Glomerular visceral epithelial cell (primary cell): ENCODE results near the gene MRPL11.
A peak's percentile ranks its signal among the peaks of the same experiment; 100 is the strongest.
"Not testable (repeated sequence)": the region's sequence is repeated elsewhere in the genome, so short reads cannot be mapped to it uniquely, and the experiment has no call there.

Experiments used
- DNase-seq: peaks from one replicate; pipeline ENCODE4 v3.0.0-alpha.2; 2016; ENCODE audit errors: extremely low spot score

MRPL11 gene

DNA sequence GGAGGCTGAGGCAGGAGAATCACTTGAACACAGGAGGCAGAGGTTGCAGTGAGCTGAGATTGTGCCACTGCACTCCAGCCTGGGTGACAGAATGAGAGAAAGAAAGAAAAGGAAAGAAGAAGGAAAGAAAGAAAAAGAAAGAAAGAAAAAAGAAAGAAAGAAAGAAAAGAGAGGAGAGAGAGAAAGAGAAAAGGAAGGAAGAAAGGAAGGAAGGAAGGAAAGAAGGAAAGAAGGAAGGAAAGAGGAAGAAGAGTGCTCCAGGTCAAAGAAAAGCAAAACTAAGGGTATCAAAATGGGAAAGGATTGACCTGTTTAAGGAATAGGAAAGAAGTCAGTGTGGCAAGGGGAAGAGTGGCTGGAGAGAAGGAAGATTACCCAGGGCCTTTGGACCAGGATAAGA lies 7.4 kb downstream of the MRPL11 start:
- DNase-seq: not testable (repeated sequence)

DNA sequence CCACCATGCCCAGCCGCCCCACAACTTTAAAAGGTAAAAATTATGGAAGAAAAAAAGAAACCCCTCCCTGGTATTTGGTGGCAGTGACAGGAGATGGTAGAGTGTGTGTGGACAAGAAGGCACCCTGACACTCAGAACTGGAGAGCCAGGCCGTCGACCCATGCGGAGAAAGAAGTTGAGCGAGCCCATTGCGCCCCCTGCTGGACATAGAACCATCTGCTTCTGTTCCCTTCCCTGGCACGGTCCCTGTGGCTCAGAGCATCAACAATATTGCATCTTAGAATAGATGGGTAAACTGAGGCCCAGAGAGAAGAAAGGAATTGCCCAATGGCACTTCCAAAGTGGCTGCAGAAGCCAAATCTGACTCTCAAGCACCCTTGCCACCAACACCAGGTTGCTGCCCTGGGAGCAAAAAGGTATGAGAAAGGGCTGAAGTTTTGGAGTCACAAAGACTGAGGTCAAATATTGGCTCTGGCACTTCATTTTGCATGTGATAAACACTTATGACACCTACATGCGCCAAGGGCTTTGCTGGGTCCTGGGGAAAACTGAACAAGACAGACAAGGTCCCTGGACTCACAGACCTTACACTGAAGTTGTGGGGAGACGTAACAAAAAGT lies 8.6 kb downstream of the MRPL11 start:
- DNase-seq: peak; percentile 64

GRCh38 chr11:66428933-66429332 lies 9.7 kb downstream of the MRPL11 start:
- DNase-seq: no peak

GRCh38 chr11:66426314-66426713 lies 12.3 kb downstream of the MRPL11 start:
- DNase-seq: no peak

DNA sequence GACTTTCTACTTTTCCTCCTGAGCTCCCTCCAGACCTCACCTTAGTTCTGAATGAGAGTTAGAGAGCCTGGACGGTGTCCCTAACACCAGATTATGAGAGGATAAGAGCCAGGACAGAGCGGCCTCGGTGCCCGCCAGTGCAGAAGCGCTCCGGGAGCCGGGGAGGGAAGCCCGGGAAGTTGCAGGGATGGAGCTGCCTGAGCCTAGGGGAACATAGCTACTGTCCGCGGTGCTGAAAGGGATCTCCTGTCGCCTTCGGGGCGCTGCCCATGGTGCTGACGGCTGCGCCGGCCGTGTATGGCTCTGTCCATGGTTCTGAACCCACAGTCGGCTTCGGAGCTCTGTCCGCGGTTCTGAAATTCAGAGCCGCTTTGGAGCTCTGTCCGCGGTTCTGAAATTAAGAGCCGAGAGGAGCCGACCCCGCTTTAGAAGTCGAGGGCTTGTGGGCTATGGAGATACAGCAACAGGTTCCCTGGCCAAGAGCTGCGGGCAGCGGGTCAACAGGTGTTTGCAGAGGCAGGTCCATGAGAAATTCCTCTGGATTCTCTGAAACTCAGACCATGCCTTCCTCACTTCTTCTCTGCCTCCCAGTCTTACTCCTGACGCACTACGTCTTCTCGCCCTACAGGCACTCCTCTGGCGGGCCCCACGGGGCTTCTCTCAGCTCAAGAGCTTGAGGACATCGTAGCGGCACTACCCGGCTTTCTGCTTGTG lies 17.0 kb downstream of the MRPL11 start:
- DNase-seq: peak; percentile 81

DNA sequence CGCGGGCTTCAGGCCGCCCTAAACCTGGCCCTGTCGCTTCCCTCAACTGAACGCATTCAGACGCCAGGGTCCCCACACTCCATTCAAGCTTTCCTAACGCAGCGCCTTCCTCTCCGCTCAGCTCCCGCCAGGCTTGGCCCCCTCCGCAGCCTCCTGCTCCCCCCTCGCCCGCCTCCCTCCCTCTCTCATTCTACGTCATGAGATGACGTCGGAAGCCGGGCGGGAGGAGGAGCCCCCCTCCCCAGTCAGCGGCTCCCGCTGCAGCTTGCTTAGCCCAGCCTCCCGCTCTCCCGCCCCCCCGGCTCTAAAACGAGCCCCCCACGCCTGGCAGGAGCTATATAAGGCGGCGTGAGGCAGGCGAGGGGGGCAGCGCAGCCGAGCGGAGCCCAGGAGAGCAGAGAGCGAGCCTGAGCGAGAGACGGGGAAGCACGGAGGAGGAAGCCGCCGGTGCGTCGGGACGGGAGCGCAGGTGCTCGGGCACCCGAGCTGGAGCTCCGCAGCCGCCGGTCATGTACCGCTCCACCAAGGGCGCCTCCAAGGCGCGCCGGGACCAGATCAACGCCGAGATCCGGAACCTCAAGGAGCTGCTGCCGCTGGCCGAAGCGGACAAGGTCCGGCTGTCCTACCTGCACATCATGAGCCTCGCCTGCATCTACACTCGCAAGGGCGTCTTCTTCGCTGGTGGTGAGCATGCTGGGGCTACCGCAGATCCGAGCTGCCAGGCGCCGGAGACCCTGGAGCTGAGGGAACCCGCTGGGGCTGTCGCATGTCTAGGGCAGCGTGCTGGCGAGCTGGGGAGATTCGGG lies 17.8 kb downstream of the MRPL11 start, which contains the start of gene NPAS4:
Gene NPAS4 (plus strand): TSS at position 365 of the 806 bp plus-strand sequence. CDS start 145 bp downstream, at position 510.
- DNase-seq: no peak

GRCh38 chr11:66419825-66420224 lies 18.8 kb downstream of the MRPL11 start:
- DNase-seq: no peak

DNA sequence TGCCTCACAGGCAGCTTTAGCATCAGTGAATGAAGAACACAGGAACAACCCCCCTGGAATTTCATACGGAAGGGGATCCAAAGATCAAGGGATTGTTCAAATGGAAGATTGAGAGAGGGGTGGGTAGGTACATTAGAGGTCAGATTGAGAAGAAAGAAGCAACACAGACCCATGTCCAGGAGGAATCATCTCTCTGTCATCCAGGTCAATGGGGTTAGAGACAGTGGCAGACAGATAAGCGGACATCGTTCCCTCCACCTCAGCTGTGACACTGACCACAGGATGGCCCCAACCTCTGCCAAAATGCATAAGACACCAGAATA lies 19.7 kb downstream of the MRPL11 start:
- DNase-seq: no peak

DNA sequence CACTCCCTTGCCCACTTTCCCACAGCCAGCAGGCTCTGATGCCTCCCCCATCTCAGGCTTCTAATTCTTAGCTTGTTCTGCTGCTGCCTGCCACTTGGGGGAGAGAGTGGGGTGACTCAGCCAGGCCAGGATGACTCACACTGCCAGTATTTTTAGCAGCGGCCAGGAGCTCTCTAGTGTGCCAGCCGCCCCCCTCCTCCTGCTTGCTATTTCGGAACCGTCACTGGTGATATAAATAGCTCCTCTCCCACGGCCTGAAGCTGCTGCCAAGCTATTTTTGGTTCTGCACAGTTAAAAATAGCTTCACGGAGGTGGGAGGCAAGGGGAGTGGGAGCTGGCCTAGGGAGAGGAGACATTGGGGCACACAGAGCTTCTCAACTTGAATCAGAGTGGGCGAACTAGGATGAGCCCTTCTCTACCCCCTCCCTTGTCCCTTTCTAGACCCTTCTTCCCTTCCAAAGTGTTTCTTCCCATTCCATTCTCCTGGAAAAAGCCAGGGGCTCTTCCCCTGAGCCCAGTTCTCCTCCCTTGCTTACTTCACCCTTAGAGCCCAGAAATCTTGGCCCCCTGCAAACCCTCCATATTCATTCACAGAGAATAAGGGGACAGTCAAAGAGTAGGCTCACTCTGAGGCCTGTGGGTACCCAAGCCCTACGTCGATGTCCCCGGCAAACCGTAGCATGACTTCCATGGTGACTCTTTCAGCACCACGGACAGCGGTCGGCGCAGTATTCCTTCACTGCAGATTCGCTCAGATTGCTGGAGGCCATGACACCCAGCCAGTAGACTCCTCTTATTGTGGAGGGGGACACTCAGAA lies 20.3 kb downstream of the MRPL11 start:
- peak; percentile 86 for DNase-seq

GRCh38 chr11:66417000-66417399 lies 21.6 kb downstream of the MRPL11 start:
- DNase-seq: no peak

GRCh38 chr11:66415423-66415822 lies 23.2 kb downstream of the MRPL11 start:
- DNase-seq: no peak

GRCh38 chr11:66414120-66414934 lies 24.3 kb downstream of the MRPL11 start:
- no peak for DNase-seq

DNA sequence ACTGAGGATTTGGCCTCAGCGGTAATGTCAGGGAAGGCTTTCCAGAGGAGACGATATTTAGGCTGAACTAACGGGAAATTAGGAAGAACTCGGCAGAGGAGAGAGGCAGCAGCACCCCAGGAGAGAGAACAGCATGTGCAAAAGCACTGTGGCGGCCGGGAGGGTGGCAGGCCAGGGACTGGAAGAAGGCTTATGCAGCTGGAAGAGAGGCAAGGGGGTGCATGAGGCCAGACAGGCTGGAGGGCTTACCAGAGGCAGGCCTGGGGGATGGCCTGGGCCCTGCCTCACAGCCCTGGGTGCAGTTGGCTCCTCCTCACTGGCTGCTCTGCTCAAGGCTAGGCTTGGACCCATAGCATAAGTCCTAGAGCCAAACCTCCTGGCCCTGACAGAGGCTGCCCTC lies 25.5 kb downstream of the MRPL11 start:
- no peak for DNase-seq

DNA sequence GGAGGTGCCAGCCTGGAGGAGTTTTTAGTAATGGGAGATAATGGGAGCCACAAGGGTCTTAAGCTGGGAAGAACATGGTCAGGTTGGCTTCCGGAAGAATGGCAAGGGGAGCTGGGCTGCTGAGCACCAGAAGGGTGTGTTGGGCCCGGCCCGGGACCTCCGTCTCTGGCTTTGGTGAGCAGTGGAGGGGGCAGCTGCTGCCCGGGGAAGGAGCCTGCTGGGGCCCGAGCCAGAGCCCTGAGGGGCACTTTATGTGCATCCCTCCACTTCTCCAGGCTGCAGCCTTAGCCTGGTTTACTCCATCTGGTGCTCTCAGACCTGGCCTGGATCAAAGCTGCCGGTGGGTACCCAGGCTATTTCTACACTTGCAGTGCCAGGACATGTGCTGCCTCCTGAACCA lies 26.5 kb downstream of the MRPL11 start:
- DNase-seq: no peak

- DNase-seq: no peak
Observed at GRCh38 chr11:66411323-66411722, 27.3 kb downstream of the MRPL11 start.

DNA sequence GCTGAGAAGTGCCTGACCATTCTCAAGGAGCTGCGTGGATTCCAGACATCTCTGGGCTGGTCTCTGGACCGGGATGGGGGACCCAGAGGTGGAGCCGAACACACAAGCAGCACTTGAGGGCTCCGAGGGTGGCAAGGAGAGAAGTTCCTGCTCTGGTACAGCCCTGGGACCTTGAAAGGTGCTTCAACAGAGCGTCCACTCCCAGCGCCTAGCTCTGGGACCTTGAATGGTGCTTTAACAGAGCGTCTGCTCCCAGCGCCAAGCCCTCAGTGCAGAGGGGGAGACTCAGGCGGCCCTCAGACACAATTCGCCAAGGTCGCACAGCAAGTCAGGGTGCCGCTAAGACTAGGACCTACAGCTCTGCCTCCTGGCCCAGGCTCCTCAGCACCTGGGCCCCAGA lies 28.5 kb downstream of the MRPL11 start:
- no peak for DNase-seq

GRCh38 chr11:66409226-66409625 lies 29.4 kb downstream of the MRPL11 start:
- no peak for DNase-seq

- peak; percentile 84 for DNase-seq
Observed at GRCh38 chr11:66408488-66409214, 30.0 kb downstream of the MRPL11 start.

GRCh38 chr11:66407651-66408050 lies 31.0 kb downstream of the MRPL11 start:
- no peak for DNase-seq

- DNase-seq: no peak
Observed at GRCh38 chr11:66393954-66394353, 44.7 kb downstream of the MRPL11 start.
